Endothelial cell of umbilical vein (primary cell): ENCODE results near the gene RPL22L1.
"Not testable (repeated sequence)": the region's sequence is repeated elsewhere in the genome, so short reads cannot be mapped to it uniquely, and the experiment has no call there.

Experiments used
- MYC ChIP-seq: IDR thresholded peaks from one replicate; pipeline ENCODE4 v1.6.1; 2011; ENCODE audit warnings: mild to moderate bottlenecking, low read depth, low read length
- POLR2A ChIP-seq: IDR thresholded peaks from 2 replicates; pipeline ENCODE4 v1.6.1; 2012; ENCODE audit warnings: low read depth, mild to moderate bottlenecking, control low read depth, low read length
- TF ChIP-seq, protein P1 (sequence below): IDR thresholded peaks from 2 replicates; pipeline ENCODE4 v1.6.1; 2011; ENCODE audit not compliant: insufficient read depth, insufficient read length
- TF ChIP-seq, protein P2 (sequence below), 2 donors: IDR thresholded peaks; 1 replicate in 1 of 2; 2 replicates in 1 of 2; pipeline ENCODE4 v1.5.1; 2011; ENCODE audit warnings: low read length in 2 of 2, mild to moderate bottlenecking in 2 of 2, moderate library complexity in 2 of 2, control low read depth in 1 of 2, inconsistent platforms in 1 of 2, low read depth in 1 of 2; ENCODE audit not compliant: insufficient read depth in 1 of 2; ENCODE audit errors: extremely low read depth in 1 of 2

DNA sequence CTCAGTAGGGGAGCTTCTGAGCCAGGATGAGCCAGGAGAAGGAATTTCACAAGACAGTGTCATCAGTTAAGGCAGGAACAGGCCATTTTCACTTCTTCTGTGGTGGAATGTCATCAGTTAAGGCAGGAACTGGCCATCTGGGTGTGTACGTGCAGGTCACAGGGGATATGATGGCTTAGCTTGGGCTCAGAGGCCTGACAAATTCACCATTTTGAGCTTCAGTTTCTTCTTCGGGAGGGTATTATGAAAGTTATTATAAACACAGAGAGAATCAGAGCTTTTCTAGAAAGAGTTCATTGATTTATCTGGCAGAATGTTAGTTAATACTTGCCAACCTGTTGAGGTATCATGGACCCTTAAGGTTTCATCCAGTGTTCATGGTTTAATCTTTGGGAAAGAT is 46.4 kb downstream of the RPL22L1 start:
- TF ChIP-seq, protein P1, sequence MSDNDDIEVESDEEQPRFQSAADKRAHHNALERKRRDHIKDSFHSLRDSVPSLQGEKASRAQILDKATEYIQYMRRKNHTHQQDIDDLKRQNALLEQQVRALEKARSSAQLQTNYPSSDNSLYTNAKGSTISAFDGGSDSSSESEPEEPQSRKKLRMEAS: not testable (repeated sequence)
- TF ChIP-seq, protein P2, sequence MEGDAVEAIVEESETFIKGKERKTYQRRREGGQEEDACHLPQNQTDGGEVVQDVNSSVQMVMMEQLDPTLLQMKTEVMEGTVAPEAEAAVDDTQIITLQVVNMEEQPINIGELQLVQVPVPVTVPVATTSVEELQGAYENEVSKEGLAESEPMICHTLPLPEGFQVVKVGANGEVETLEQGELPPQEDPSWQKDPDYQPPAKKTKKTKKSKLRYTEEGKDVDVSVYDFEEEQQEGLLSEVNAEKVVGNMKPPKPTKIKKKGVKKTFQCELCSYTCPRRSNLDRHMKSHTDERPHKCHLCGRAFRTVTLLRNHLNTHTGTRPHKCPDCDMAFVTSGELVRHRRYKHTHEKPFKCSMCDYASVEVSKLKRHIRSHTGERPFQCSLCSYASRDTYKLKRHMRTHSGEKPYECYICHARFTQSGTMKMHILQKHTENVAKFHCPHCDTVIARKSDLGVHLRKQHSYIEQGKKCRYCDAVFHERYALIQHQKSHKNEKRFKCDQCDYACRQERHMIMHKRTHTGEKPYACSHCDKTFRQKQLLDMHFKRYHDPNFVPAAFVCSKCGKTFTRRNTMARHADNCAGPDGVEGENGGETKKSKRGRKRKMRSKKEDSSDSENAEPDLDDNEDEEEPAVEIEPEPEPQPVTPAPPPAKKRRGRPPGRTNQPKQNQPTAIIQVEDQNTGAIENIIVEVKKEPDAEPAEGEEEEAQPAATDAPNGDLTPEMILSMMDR (IDR thresholded peaks at IDR 0.05; ENCODE audit: extremely low read depth in 1 of 2, insufficient read depth in 1 of 2, low read depth in 1 of 2, low read length in 2 of 2): not testable (repeated sequence)
- not testable (repeated sequence) for TF ChIP-seq POLR2A, MYC
